Neutrophil (primary cell): ENCODE results near the gene TMEM108.

ENCODE experiments used
- H3K27ac ChIP-seq: fragments of 200-600 bp; sonication (generic); 2 replicates; pipeline ENCODE4 v1.5.1; 2016; ENCODE audit warnings: mild to moderate bottlenecking, moderate library complexity
- H3K27me3 ChIP-seq: fragments of 200-600 bp; sonication (generic); 2 replicates; pipeline ENCODE4 v1.6.0; 2016; ENCODE audit warnings: mild to moderate bottlenecking
- H3K36me3 ChIP-seq: fragments of 200-600 bp; sonication (generic); 2 replicates; pipeline ENCODE4 v1.5.1; 2017
- H3K4me1 ChIP-seq, 2 experiments: fragments of 200-600 bp in 1 of 2; sonication (generic) in 1 of 2; 1 replicate in 1 of 2; 2 replicates in 1 of 2; pipeline versions ENCODE4 v1.5.1 to v1.6.1; 2013 to 2016; ENCODE audit warnings: low read depth in 1 of 2, low read length in 1 of 2, mild to moderate bottlenecking in 1 of 2, moderate library complexity in 1 of 2; ENCODE audit not compliant: control insufficient read depth in 1 of 2, insufficient read depth in 1 of 2
- H3K4me3 ChIP-seq, 2 experiments: fragments of 200-600 bp in 1 of 2; sonication (generic) in 1 of 2; 1 replicate in 1 of 2; 2 replicates in 1 of 2; pipeline ENCODE4 v1.5.1; 2013 to 2016; ENCODE audit warnings: low read depth in 1 of 2, low read length in 1 of 2, mild to moderate bottlenecking in 1 of 2, moderate library complexity in 1 of 2
- H3K9me3 ChIP-seq: fragments of 200-600 bp; sonication (generic); 2 replicates; pipeline ENCODE4 v1.5.1; 2016
- TF ChIP-seq, protein P1 (sequence below): fragments of 200-600 bp; sonication (generic); IDR thresholded peaks from 2 replicates; pipeline ENCODE4 v1.5.1; 2016; ENCODE audit warnings: antibody characterized with exemption

TMEM108 gene

DNA sequence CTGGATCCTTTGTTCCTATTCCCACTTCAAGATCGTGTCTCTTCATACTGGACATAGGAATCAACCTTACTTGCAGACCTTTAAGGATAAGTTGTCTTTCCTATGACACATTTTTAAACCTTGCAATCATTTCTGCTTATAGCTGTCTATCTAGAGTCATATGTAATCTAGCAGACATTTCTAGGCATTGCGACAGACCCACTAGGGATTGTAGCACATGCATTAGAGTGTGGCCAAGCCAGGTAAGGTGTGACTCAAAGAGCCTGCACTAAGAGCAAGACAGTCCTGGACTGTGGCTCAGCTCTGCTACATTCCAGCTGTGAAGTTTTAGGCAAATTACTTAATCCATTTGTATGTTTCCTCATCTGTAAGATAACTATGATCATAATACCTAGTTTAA is 322.8 kb downstream of the TMEM108 start:
- H3K4me1 ChIP-seq: no peaks in the 10 kb centered on the region
- H3K4me3 ChIP-seq: no peak overlapping the region
- TF ChIP-seq, protein P1, sequence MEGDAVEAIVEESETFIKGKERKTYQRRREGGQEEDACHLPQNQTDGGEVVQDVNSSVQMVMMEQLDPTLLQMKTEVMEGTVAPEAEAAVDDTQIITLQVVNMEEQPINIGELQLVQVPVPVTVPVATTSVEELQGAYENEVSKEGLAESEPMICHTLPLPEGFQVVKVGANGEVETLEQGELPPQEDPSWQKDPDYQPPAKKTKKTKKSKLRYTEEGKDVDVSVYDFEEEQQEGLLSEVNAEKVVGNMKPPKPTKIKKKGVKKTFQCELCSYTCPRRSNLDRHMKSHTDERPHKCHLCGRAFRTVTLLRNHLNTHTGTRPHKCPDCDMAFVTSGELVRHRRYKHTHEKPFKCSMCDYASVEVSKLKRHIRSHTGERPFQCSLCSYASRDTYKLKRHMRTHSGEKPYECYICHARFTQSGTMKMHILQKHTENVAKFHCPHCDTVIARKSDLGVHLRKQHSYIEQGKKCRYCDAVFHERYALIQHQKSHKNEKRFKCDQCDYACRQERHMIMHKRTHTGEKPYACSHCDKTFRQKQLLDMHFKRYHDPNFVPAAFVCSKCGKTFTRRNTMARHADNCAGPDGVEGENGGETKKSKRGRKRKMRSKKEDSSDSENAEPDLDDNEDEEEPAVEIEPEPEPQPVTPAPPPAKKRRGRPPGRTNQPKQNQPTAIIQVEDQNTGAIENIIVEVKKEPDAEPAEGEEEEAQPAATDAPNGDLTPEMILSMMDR: no peak
- H3K27ac ChIP-seq: no peak overlapping the region
- no peaks in the 10 kb centered on the region for H3K9me3 ChIP-seq
- no peaks in the 10 kb centered on the region for H3K27me3 ChIP-seq
- no peaks in the 10 kb centered on the region for H3K36me3 ChIP-seq

DNA sequence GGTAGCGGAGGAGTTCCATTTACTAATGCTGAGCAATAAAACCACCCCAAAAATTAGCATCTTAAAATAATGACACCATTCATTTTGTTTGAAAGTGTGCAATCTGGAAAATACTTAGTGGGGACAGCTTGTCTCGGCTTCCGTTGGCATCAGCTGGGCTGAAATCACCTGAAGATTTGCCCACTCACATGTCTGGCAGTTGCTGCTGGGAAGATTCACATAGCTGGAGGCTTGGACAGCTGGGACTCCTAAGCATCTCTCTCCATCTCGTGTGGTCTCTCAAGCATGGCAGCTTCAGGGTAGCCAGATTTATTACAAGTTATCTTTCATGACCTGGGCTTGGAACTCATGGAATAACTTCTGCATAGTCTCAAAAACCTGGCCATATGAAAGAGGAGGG is 323.2 kb downstream of the TMEM108 start:
- Histone ChIP-seq H3K27ac (no peak overlapping the region), H3K9me3 (no peaks in the 10 kb centered on the region), H3K4me3 (no peak overlapping the region), H3K36me3 (no peaks in the 10 kb centered on the region), H3K4me1 (no peaks in the 10 kb centered on the region), H3K27me3 (no peaks in the 10 kb centered on the region)
- TF ChIP-seq, protein P1: no peak

DNA sequence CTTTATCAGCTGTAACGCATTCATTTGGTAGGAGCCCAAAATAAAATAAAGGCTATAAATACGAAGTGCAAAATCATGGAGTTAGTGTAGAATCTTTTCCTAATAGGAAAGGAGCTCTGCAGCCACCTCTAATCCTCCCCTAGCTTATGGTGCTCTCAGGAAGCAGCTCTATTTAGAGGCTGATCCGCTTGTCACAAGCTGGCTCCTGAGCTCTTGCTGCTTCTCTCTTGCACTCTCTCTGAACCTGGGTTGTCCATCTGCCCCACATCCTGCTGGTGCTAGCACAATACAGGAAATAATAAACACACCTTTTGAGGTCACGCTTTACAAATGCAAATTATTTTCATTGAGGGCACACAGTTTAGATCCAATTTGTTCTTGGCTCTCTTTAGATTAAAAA is 324.3 kb downstream of the TMEM108 start:
- Histone ChIP-seq H3K9me3 (no peaks in the 10 kb centered on the region), H3K36me3 (no peaks in the 10 kb centered on the region), H3K4me3 (no peak overlapping the region), H3K4me1 (no peaks in the 10 kb centered on the region), H3K27me3 (no peaks in the 10 kb centered on the region), H3K27ac (no peak overlapping the region)
- TF ChIP-seq, protein P1: no peak

DNA sequence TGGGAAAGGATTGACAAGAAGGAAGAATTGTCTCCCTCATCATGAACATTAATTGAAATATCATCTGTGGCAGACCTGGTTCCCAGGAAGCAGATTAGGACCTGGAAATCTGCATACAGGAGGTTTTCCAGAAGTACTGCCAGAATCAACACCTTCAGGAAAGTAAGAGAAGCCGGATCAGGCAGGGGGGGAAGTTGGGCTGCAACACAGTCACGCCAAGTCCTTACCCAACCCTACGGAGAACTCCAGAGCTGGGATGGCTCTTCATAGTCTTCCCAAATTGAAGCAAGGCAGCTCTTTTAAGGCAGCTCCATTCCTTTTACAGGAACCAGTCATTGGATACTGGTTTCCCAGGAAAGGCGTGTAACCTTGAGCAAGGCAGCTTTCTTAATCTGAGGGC is 326.5 kb downstream of the TMEM108 start:
- H3K4me1 ChIP-seq: no peaks in the 10 kb centered on the region
- no peaks in the 10 kb centered on the region for H3K27me3 ChIP-seq
- TF ChIP-seq, protein P1: no peak
- H3K27ac ChIP-seq: no peak overlapping the region
- no peaks in the 10 kb centered on the region for H3K9me3 ChIP-seq
- H3K4me3 ChIP-seq: no peak overlapping the region
- no peaks in the 10 kb centered on the region for H3K36me3 ChIP-seq

DNA sequence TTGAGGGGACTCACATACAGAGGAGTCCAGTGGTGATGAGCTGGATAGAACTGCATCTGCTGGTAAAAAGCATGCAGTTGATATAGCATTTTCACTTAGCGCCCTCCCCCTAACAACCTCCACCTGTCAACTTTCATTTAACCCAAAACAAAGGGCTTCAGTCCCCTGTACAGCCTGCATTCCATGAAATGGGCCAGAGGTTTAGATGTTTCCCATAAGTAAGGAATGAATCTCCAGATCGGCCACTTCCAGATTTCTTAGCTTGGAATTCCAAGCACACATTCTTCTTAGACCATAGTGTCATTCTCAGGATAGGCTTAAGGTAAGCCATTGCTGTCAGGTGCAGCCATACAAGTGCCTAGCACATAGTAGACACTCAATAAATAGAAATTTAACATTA is 328.7 kb downstream of the TMEM108 start:
- Histone ChIP-seq H3K9me3 (no peaks in the 10 kb centered on the region), H3K36me3 (no peaks in the 10 kb centered on the region), H3K27me3 (no peaks in the 10 kb centered on the region), H3K27ac (no peak overlapping the region), H3K4me1 (no peaks in the 10 kb centered on the region), H3K4me3 (no peak overlapping the region)
- TF ChIP-seq, protein P1: no peak

DNA sequence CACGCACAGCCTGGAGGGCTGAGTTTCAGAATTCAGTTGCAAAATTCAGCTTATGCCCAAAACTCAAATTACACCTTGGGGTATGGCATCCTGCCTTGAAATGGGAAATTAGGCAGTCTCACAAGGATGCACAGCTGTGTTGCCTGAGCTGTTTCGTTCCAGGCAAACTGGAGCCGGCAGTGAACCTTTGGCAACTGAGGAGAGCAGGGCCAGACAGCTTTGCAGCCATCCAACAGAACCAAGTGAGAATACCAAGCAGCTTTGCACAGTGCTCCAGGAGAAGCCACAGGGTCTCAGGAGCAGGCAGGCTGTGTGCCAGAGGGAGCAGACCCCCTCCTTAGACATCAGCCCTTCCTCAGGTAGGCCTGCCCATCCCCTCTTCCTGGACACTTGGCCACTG is 329.2 kb downstream of the TMEM108 start:
- no peak overlapping the region for H3K27ac ChIP-seq
- no peaks in the 10 kb centered on the region for H3K9me3 ChIP-seq
- no peak overlapping the region for H3K4me3 ChIP-seq
- H3K36me3 ChIP-seq: no peaks in the 10 kb centered on the region
- H3K27me3 ChIP-seq: no peaks in the 10 kb centered on the region
- TF ChIP-seq, protein P1: no peak
- no peaks in the 10 kb centered on the region for H3K4me1 ChIP-seq
